Fibroblast of pulmonary artery (primary cell): ENCODE data around the gene MCM8.

Experiments
- DNase-seq: peaks from one replicate; pipeline ENCODE4 v3.0.0-alpha.2; 2010; ENCODE audit warnings: low read depth
- H3K4me3 ChIP-seq: replicated peaks from 2 replicates; pipeline ENCODE4 v1.5.1; 2011; ENCODE audit warnings: low read depth, mild to moderate bottlenecking, control low read depth, low read length, moderate library complexity
- TF ChIP-seq, protein P1 (sequence below): IDR thresholded peaks from 2 replicates; pipeline ENCODE4 v1.5.1; 2011; ENCODE audit warnings: mild to moderate bottlenecking, control low read depth, low read length, inconsistent platforms; ENCODE audit errors: missing control alignments

Gene MCM8

GRCh38 chr20:5918856-5919625, 31.4 kb upstream of the MCM8 start:
- H3K4me3 ChIP-seq: no peak overlapping the region
- TF ChIP-seq, protein P1, sequence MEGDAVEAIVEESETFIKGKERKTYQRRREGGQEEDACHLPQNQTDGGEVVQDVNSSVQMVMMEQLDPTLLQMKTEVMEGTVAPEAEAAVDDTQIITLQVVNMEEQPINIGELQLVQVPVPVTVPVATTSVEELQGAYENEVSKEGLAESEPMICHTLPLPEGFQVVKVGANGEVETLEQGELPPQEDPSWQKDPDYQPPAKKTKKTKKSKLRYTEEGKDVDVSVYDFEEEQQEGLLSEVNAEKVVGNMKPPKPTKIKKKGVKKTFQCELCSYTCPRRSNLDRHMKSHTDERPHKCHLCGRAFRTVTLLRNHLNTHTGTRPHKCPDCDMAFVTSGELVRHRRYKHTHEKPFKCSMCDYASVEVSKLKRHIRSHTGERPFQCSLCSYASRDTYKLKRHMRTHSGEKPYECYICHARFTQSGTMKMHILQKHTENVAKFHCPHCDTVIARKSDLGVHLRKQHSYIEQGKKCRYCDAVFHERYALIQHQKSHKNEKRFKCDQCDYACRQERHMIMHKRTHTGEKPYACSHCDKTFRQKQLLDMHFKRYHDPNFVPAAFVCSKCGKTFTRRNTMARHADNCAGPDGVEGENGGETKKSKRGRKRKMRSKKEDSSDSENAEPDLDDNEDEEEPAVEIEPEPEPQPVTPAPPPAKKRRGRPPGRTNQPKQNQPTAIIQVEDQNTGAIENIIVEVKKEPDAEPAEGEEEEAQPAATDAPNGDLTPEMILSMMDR: no peak
- peak; percentile 71 for DNase-seq

DNA sequence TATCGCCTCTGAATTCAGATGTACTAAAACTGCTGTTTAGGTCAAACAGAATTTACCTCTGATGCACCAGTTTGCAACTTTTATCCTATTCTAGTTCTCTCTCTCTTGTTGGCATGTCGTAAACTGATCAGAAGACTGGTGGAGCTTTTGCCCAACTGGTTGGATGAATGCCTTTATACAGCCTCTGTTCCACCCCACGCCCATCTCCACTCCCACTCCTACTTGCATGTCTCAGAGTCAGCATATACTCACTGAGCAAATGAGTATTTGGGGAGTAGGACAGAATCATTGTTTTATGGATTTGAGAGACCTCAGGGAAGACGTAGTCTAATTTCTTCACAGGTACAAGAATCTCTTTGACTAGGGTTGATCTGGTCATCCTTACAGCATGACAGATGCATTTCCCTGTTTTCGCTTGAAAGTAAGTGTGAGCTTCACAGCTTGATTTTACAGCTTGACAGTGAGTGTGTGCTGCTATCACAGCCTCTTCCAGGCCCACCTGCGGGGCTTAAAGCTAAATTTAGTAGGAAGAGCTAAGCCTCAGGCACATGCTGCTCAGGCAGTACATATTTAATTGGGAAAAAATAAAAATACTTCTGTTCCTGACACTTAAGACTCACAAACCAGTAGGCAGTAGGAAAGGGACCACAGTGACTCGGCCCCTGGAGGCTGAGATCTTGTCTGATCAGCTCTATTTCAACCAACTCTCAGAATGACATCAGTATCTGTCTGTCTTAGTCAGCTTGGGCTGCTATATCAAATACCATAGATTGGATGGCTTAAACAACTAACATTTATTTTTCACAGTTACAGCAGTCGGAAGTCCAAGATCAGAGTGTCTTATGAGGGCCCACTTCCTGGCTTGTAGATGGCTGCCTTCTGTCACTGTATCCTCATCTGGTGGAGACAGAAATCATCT, 30.6 kb upstream of the MCM8 start:
- TF ChIP-seq, protein P1: no peak
- DNase-seq: peak; percentile 44
- H3K4me3 ChIP-seq: no peak overlapping the region

DNA sequence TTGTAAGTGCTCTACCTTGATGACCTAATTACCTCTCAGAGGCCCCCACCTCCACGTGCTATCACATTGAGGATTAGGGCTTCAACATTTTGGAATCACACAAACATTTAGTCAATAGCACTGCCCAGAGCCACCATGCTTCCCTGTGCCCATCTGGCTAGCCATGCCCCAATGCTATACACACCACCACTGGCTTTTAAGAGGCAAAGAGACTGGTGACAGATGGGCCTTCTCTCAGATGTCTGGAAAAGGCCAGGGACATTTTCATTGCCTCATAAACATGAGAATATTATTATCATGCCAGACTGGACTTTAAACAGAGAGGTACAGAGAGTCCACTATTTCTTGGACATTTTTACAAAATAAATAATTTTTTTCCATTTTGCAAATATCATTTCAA, 29.9 kb upstream of the MCM8 start:
- H3K4me3 ChIP-seq: no peak overlapping the region
- TF ChIP-seq, protein P1: no peak
- no peak for DNase-seq

DNA sequence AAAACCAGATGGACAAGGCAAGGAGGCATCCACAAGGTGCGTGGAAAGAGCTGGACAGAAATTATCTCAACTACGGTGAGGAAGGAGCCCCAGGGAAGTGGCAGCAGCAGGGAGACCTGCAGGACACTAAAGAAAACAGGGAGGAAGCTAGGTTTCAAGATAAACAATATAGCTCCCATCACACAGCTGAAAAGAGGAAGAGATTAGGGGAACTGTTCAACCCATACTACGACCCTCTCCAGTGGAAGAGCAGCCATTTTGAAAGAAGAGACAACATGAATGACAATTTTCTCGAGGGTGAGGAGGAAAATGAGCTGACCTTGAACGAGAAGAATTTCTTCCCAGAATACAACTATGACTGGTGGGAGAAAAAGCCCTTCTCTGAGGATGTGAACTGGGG, 27.0 kb upstream of the MCM8 start:
- H3K4me3 ChIP-seq: no peak overlapping the region
- TF ChIP-seq, protein P1: no peak
- DNase-seq: no peak

GRCh38 chr20:5925551-5925950, 24.9 kb upstream of the MCM8 start:
- no peak overlapping the region for H3K4me3 ChIP-seq
- TF ChIP-seq, protein P1: no peak
- DNase-seq: no peak

GRCh38 chr20:5927749-5928462, 22.5 kb upstream of the MCM8 start:
- TF ChIP-seq, protein P1: no peak
- DNase-seq: no peak
- H3K4me3 ChIP-seq: no peak overlapping the region
